ENCODE data around the gene ZNF800. TPM values are rescaled to one million over a fixed set of nuclear protein-coding genes. Genes with fewer than 3 reads are reported as not detected.

The ZNF800 gene
- total and polyA plus RNA-seq, 8 donors = 3.8 to 41.9 (median 20.9) TPM

GRCh38 chr7:127382301-127383085 lies 10.0 kb downstream of the ZNF800 start:
- peaks cover 4 to 75% (median 35%) of the 10 kb centered on the region in 4 donors for H3K4me1 ChIP-seq
- H3K27ac ChIP-seq = no peak overlapping the region
- DNase-seq = no peak
- intact Hi-C loops (cut with DNase I; ENCODE audit: low total_unique reads) = no loop called here
- H3K4me3 ChIP-seq = no peak overlapping the region
- no peaks in the 10 kb centered on the region for H3K9me3 ChIP-seq
- TF ChIP-seq POLR2AphosphoS5 (IDR thresholded peaks at IDR 0.05) (no peak), POLR2A (IDR thresholded peaks at IDR 0.05) (no peak), EP300 (IDR thresholded peaks at IDR 0.05) (no peak)
- peaks cover 0 to 41% (median 24%) of the 10 kb centered on the region in 4 donors for H3K36me3 ChIP-seq
- no peaks in the 10 kb centered on the region for H3K27me3 ChIP-seq
- 46 to 72% (median 60%) methylated on average over 2 of the region's 2 CpGs for whole genome bisulfite sequencing, 5 donors

- TF ChIP-seq, protein P1, sequence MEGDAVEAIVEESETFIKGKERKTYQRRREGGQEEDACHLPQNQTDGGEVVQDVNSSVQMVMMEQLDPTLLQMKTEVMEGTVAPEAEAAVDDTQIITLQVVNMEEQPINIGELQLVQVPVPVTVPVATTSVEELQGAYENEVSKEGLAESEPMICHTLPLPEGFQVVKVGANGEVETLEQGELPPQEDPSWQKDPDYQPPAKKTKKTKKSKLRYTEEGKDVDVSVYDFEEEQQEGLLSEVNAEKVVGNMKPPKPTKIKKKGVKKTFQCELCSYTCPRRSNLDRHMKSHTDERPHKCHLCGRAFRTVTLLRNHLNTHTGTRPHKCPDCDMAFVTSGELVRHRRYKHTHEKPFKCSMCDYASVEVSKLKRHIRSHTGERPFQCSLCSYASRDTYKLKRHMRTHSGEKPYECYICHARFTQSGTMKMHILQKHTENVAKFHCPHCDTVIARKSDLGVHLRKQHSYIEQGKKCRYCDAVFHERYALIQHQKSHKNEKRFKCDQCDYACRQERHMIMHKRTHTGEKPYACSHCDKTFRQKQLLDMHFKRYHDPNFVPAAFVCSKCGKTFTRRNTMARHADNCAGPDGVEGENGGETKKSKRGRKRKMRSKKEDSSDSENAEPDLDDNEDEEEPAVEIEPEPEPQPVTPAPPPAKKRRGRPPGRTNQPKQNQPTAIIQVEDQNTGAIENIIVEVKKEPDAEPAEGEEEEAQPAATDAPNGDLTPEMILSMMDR (IDR thresholded peaks at IDR 0.05) = no peak
- TF ChIP-seq POLR2A (IDR thresholded peaks at IDR 0.05) (no peak), EP300 (IDR thresholded peaks at IDR 0.05) (no peak), POLR2AphosphoS5 (IDR thresholded peaks at IDR 0.05) (no peak)
- no peak for DNase-seq
- Histone ChIP-seq H3K9me3 (no peaks in the 10 kb centered on the region), H3K27me3 (no peaks in the 10 kb centered on the region), H3K4me3 (no peak overlapping the region), H3K27ac (no peak overlapping the region), H3K4me1 (peaks cover 4 to 67% (median 31%) of the 10 kb centered on the region in 4 donors), H3K36me3 (peaks cover 0 to 41% (median 27%) of the 10 kb centered on the region in 4 donors)
- intact Hi-C loops (cut with DNase I; ENCODE audit: low total_unique reads) = no loop called here
These were observed 12.0 kb downstream of the ZNF800 start for GRCh38 chr7:127380479-127380878.

GRCh38 chr7:127379642-127380041 lies 12.9 kb downstream of the ZNF800 start:
- Histone ChIP-seq H3K4me1 (peaks cover 4 to 67% (median 31%) of the 10 kb centered on the region in 4 donors), H3K36me3 (peaks cover 0 to 42% (median 30%) of the 10 kb centered on the region in 4 donors), H3K9me3 (no peaks in the 10 kb centered on the region), H3K4me3 (no peak overlapping the region), H3K27ac (no peak overlapping the region), H3K27me3 (no peaks in the 10 kb centered on the region)
- intact Hi-C loops (cut with DNase I; ENCODE audit: low total_unique reads) = no loop called here
- TF ChIP-seq POLR2AphosphoS5 (IDR thresholded peaks at IDR 0.05) (no peak), EP300 (IDR thresholded peaks at IDR 0.05) (no peak), POLR2A (IDR thresholded peaks at IDR 0.05) (no peak)
- TF ChIP-seq, protein P1 (IDR thresholded peaks at IDR 0.05) = no peak
- DNase-seq = no peak
- WGBS, 5 donors = 73 to 96% (median 90%) methylated on average over 2 of the region's 2 CpGs

DNA sequence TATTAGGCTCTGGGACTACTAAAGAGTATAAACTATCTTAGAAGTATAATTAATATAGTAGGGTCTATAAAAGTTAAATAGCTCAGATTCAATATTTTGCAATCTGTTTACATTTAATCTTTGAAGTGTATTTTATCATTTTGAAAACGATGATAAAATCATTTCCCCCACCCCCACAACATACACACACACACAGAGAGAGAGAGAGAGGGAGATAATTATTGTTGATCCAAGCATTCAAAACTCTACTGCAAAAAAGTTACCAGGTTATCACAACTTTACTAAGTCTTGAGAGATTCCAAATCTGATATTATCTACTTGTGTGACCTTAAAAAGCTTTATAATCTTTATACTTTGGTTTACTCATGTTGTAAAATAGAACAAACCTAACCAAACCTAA lies 14.0 kb downstream of the ZNF800 start:
- Histone ChIP-seq H3K4me1 (peaks cover 4 to 67% (median 30%) of the 10 kb centered on the region in 4 donors), H3K36me3 (peaks cover 8 to 53% (median 39%) of the 10 kb centered on the region in 4 donors), H3K9me3 (no peaks in the 10 kb centered on the region), H3K27ac (no peak overlapping the region), H3K27me3 (no peaks in the 10 kb centered on the region), H3K4me3 (no peak overlapping the region)
- WGBS, 5 donors = 19 to 32% (median 29%) methylated on average over 1 of the region's 1 CpG
- no peak for DNase-seq
- TF ChIP-seq, protein P1 (IDR thresholded peaks at IDR 0.05) = no peak
- no peak for TF ChIP-seq EP300 (IDR thresholded peaks at IDR 0.05)
- no peak for TF ChIP-seq POLR2AphosphoS5 (IDR thresholded peaks at IDR 0.05)
- TF ChIP-seq POLR2A (IDR thresholded peaks at IDR 0.05) = no peak
- intact Hi-C loops (cut with DNase I; ENCODE audit: low total_unique reads) = no loop called here

DNA sequence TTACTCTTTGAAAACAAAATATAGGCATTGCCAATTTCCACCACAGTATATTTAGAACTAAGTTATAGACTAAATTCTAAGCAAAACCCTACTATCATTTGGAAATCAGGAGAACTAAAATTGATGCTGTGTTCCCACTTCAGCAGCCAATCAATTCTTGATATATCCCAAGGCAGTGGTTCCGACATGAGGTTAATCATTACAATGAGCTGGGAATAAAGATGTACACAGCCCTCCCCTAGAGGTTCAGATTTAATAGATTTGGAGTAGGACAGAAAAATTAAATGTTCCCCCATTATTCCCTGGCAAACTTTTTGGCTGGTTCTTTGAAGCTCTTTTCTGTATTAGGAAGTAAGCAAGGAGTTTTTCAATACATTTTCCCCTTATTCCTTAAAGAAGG lies 15.1 kb downstream of the ZNF800 start:
- Histone ChIP-seq H3K4me1 (peaks cover 0 to 56% (median 24%) of the 10 kb centered on the region in 4 donors), H3K27ac (no peak overlapping the region), H3K36me3 (peaks cover 10 to 55% (median 45%) of the 10 kb centered on the region in 4 donors), H3K4me3 (no peak overlapping the region), H3K27me3 (no peaks in the 10 kb centered on the region), H3K9me3 (no peaks in the 10 kb centered on the region)
- WGBS, 5 donors = 0 to 41% (median 26%) methylated on average over 1 of the region's 1 CpG
- TF ChIP-seq EP300 (IDR thresholded peaks at IDR 0.05) (no peak), POLR2AphosphoS5 (IDR thresholded peaks at IDR 0.05) (no peak)
- intact Hi-C loops (cut with DNase I; ENCODE audit: low total_unique reads) = no loop called here
- DNase-seq = no peak
